GM18517 (cell line): Measurements from ENCODE around the gene MTX1.
"Not testable (repeated sequence)": the region's sequence is repeated elsewhere in the genome, so short reads cannot be mapped to it uniquely, and the experiment has no call there.

Source experiments
- ATAC-seq: cut with Tn5 transposase; IDR thresholded peaks from one replicate; pipeline ENCODE4 v1.9.1; 2021; ENCODE audit warnings: mild to moderate bottlenecking, moderate library complexity; ENCODE audit not compliant: unreplicated experiment

The MTX1 gene

DNA sequence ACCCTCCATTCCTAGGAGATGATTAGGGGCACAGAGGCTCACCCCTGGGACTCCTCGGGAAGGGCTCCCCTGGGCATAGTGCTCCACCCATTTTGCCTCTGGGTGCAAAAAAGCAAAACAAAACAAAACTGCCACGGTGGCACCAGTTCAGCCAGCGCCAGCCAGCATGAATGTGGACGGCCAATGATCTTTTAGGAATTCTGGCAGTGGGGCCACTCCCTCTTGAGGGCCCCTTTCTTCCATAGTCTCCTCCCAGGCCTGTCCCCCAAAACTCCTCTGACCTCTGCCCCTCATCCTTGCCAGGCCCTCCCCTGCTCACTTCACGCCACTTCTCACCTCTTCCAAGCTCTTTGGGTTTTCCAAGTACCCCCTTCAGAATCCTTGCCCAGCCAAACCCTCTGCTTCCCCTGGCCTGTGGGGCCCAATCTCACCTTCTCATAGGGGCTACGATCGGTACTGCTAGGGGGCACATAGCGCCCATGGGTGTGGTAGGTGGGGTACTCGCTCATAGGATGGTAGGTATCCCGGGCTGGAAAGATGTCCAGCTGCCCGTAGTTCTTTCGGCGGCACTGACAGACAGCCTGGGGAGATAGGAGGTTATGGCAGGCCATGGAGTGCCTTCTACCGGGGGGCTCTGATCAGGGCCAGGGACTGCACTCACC is 21.6 kb upstream of the MTX1 start:
- ATAC-seq = no peak

DNA sequence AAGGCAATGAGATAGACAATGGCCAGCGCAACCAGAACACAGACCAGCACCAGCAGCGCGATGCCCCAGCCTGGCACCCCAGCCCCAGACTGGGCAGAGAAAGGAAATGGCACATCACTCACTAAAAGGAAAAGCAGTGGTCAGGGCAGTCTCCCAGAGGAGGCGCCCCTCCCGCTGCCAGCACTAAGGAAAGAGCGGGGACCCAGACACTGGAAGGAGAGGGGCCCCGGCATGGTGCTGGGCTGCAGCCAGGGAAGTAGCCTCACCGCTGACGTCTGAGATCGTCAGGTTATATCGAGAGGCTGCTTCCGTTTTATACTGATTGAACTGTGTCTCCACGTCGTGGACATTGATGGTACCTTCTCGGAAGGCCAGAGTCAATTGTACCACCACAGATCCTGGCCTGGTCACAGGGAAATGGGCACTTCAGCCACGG is 21.0 kb upstream of the MTX1 start:
- ATAC-seq = no peak

DNA sequence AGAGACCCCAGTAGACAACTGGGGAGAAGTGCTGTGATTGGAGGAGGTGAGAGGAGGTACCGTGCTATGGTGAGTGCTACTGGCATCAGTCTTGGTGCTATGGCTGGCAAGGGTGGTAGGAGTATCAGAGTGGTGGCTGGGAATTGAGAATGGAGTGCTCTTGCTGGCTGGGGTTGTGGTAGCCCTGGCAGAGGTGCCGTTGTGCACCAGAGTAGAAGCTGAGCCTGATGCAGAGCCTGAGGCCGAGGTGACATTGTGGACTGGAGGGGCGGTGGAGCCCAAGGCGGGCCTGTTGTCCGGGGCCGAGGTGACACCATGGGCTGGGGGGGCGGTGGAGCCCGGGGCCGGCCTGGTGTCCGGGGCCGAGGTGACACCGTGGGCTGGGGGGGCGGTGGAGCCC is 20.2 kb upstream of the MTX1 start:
- no peak for ATAC-seq

DNA sequence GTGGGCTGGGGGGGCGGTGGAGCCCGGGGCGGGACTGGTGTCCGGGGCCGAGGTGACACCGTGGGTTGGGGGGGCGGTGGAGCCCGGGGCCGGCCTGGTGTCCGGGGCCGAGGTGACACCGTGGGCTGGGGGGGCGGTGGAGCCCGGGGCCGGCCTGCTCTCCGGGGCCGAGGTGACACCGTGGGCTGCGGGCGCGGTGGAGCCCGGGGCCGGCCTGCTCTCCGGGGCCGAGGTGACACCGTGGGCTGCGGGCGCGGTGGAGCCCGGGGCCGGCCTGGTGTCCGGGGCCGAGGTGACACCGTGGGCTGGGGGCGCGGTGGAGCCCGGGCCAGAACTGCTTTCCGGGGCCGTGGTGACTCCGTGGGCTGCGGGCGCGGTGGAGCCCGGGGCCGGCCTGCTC is 18.6 kb upstream of the MTX1 start:
- ATAC-seq = not testable (repeated sequence)

DNA sequence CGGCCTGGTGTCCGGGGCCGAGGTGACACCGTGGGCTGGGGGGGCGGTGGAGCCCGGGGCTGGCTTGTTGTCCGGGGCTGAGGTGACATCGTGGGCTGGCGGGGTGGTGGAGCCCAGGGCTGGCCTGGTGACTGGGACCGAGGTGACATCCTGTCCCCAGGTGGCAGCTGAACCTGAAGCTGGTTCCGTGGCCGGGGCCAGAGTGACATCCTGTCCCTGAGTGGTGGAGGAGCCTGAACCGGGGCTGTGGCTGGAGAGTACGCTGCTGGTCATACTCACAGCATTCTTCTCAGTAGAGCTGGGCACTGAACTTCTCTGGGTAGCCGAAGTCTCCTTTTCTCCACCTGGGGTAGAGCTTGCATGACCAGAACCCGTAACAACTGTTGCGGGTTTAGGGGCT is 16.6 kb upstream of the MTX1 start:
- no peak for ATAC-seq

DNA sequence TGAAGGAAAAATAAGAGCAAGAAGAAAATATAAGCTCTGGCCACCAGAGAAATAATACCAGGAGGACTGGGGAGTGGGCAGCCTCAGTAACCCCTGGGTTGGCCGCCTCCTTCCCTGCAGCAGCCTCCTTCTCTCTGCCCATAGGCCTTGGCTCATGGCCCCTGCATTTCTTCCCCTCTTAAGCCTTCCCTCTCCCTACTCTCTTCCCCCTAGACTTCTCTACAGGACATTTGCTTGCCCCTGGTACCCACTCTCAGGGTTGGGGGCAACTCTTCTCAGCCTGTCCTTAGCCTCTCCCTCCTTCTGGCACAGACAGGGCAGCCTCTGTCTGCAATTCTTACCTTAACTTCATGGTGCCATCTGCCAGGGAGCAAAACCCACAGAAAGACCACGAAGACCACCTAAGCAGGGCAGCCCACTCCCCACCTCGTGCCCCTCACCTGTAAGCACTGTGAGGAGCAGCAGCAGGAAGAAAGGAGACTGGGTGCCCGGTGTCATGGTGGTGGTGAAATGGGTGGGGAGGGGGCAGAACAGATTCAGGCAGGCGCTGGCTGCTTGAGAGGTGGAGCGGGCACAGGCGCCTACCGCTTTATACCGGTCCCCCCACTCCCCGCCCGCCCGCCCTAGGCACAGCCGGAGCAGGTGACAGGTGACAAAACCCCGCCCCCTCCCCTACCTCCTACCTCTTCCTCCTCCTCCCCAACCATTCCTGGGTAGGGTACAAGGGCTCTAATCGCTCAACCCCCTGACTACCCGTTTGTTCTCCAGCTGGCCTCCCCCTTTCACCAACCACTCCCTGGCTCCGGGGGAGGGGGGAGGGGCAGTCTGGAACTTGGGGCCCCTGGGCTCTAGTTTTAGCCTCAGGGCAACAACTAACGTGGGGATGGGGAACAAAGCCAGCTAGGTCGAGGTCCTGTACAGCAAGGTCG is 15.9 kb upstream of the MTX1 start:
- no peak for ATAC-seq

DNA sequence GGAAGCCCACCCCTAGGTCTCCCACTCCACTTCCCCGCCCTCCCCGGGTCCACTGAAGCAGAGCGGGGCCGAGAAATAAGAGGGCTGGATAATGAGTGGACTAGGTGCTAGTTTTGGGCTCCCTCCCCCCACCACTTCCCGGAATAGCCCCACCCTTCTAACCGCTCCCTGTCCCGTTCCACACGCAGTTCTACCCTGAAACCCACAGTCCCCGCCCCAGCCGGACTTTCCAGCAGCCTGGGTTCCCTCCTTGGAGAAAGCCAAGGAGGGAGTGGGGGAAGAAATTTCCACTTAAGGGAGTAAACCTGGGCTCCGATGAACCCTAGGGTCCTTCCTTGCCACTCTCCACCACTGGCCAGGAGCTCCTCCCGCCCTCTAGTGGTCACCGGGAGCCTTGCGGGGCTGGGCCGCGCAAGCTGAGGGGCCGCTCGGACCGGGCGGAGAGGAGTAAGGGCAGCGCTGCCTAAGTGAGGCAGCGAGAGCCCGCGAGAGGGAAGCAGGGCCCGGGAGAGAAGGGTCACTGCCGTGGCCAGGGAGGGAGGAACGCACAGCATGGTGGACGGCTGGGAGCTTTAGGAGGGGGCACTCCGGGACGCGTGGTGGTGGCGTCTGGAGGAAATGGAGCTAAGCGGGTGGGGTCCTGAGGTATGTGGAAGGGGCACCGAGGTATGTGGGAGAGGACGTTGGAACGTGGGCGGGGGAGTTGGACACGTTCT is 15.1 kb upstream of the MTX1 start:
- peak; percentile 66 for ATAC-seq

DNA sequence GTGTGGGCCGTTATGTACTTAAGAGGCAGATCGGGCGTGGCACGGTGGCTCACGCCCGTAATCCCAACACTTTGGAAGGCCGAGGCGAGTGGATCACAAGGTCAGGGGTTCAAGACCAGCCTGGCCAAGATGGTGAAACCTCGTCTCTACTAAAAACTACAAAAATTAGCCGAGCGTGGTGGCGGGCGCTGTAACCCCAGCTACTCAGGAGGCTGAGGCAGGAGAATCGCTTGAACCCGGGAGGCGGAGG is 14.6 kb upstream of the MTX1 start:
- not testable (repeated sequence) for ATAC-seq

DNA sequence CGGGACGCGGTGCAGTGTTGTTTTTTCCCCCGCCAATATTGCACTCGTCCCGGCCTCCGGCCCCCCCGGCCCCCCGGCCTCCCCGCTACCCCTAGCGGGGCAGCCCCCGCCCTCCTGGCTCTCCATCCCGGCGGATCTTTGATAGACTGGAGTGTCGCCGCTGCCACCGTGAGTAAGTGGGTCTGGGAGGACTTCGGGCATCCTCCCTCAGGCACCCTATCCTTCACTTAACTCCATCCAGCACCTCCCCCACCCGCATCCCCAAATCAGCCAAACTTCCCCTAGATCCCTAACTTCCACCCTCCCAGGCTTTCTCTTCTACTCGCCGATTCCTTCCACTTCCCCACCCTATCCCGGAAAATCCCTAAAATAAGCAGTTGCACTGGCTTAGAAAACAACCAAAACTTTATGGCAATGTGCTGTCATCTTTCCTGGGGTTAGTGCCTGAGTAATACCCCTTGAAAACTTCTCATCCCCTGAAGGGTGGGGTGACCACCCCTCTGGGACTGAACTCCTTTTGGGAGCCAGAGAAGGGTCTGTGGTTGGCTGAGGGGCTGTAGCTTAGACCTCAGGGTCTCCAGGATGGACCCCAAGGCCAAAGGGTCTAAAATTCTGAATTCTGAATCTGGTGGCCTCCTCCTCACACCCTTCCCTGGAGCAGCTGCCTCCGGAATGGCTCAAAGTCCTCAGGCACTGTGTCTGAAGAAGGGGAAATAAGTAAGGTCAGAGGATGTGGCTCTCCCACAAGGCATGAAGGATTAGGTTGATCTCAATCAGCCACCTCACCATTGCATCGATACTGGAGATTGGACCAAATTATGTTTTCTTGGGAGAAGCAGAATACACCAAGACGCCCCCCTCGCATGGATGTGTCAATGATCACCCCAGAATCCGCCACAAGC is 13.0 kb upstream of the MTX1 start:
- ATAC-seq = no peak

DNA sequence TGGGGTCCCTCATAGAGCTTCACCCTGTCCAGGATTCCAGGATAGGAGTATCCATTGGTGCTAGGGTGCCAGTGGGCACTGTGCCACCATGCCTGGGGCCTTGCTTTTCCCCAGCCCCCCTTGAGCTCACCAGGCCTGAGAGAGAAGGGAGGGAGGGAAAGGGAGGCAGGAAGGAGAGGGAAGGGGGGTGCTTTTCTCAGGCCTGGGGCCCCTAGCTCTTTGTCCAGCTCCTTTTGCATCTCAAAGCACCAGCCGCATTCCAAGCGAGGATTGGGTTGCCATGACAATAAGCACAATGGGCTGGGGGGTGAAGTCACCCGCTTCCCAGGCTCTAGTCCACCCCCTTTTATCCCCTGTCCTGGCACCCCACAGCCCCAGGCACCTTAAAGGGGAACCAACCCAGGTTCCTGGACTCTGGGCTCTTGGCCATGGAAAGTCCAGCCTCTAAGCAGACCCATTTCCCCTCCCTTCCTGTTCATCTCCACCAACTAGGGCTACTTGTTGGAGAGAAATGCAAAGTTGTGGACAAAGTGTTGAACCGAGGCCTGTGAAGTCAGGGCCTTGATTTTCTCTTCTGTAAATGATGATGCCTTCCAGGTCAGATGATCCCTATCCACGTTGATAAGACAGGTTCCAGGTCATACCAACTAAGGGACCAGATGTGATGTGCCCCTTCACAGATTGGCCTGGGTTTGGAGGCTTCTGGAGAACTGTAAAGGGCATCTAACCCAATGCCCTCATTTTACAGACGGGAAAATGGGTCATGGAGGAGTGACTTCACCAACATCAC is 12.2 kb upstream of the MTX1 start:
- ATAC-seq = no peak

DNA sequence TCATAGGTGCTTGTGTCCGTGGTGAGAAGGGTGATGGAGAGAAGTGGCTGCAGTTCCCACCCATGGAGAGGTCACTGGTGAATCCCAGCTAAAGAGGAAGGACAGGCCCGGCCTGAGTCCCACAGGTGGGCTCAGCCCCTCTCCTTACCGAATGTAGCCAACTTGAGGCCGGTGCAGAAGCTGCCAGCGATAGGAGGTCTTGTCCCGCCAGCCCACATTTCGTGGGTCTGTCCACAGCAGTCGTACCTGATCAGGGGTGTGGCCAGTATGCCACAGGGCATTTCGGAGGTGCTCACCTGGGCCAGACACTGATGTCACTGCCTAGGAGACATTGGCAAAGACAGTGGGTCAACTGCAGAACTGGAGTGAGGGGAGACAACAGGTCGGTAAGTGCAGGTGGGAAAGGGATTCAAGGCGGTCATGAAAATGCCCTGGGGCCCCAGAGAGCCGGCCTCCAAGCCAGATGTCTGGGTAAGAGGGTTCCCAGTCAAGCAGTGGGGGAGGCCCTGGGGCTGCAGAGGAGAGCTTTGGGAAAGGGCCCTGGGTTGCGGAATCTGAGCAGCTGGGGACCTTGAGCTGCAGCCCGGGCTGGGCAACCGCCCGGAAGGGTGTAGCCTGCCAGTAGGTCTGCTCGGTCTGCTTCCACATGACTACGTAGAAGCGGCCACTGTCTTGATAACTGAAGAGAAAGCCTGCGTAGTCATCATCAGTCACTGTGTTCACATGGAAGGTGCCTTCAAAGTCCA is 11.4 kb upstream of the MTX1 start:
- ATAC-seq = no peak

DNA sequence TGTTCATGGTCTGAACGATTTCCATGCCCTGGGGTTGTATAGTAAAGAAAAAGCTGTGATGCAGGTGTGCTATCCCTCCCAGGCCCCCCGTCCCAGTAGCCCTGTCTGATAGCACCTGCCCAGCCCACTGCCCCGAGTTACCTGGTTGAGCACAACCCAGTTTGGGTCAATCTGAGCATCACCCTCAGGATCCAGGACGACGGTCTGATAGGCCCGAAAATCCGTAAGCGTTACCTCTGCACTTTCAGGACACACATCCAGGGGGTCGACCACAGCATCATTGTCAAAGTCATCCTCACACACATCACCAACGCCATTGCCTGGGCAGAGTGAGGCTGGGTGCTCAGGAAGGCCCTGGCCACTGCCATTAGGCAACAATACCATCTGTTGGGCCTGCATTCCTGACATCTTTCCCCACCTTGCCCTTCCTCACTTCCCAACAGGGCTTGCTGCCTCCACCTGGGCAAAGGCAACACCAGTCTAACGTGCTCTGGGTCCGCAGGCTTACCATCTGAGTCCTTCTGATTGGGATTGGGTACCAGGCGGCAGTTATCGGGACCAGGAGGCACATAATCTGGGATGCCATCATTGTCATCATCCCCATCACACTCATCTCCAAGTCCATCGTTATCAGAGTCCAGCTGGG is 10.5 kb upstream of the MTX1 start:
- no peak for ATAC-seq

DNA sequence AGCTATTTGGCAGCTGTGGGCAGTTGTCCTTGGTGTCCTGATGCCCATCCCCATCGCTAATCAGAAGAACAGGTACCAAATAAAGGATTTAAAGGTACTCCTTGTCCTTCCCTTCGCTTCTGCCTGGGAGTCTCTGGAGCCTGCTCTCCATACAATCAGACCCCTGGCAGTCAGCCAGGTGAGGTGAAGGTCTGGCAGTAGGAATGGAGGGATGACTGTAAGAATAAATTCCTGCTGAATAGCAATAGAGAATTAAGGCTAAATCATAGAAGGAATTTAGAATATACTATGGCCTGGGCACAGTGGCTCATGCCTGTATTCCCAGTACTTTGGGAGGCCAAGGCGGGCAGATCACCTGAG is 10.0 kb upstream of the MTX1 start:
- no peak for ATAC-seq

DNA sequence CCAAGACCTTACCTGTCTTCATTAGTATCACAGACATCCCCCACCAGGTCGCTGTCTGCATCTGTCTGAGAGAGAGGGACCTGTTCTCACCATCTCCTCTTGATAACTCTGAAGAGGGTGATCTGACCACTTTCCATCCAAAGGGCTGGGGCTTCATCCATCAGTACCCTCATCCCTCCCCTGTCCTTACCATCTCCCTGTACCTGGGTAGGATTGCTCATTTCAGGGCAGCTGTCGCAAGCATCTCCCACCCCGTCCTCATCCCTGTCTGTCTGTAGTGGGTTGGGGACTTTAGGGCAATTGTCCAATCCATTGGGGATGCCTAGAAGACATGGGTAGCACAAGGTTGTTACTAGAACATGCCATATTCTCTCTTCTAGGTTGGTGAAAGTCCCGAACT is 8.7 kb upstream of the MTX1 start:
- ATAC-seq = no peak

DNA sequence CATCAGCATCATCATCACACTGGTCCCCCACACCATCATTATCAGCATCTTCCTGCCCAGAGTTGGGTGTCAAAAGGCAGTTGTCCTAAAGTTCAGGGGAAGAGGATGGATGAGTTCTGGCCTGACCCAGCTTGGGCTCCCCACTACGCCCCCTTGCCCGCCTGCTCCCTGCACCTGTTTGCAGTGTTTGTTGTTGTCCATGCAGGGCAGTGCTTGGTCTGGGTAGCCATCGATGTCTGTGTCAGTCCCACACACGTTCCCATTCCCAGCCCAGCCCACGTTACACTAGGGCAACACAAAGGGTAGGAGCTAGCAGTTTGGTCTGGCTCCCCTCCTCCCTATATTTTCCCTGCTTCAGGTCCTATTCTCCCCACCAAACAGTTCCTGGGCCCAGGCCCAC is 7.6 kb upstream of the MTX1 start:
- no peak for ATAC-seq

DNA sequence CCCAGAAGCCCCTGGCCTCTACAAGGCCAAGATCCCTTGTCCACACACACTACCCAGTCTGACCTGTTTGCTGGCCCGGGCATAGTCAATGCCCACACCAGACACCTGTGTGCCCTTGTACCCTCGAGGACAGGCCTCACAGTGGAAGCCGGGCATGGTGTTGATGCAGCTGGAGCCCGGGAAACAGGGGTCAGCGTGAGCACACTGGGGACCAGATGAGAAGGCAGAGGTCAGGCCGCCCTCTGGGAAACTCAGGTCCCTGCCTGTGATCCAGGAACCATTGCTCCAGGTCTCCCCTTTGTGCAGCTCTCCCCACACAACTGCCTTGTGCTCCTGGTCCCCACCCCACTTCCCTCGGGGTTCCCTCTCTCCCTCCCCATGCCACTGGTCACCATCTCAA is 6.3 kb upstream of the MTX1 start:
- no peak for ATAC-seq

DNA sequence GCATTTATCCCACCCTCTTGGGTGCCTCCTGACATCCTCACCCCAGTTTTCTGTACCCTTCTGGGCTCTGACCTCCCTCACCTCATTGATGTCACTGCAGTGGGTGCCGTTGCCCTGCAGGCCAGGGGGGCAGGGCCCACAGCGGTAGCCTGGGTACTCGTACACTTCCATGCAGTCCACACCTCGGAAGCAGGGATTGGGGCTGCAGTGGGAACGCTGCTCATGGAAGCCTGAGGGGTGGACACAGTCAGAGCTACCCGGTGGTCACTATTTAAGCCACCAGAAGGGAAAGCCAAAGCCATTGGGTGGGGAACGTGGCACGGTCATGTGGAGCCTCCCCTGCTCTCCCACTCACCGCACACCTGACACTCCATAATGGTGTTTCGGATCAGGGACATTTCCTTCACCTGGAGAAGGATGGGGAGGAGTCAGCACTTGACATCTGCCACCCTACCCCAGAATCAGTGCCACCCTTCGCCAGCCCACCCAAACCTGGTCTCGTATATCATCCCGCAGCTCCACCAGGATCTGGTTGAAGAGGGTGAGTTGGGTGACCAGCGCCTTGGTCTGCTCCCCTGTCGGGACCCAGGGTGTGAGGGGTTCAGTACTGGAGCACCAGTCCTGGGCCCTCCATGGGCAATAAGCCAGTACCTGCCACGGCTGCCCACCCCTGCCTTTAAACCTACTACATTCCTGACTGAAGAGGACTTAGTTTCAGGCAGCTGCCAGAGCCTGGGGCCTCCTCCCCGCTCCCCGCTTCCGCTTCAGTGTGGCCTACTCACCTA is 5.6 kb upstream of the MTX1 start:
- ATAC-seq = no peak

DNA sequence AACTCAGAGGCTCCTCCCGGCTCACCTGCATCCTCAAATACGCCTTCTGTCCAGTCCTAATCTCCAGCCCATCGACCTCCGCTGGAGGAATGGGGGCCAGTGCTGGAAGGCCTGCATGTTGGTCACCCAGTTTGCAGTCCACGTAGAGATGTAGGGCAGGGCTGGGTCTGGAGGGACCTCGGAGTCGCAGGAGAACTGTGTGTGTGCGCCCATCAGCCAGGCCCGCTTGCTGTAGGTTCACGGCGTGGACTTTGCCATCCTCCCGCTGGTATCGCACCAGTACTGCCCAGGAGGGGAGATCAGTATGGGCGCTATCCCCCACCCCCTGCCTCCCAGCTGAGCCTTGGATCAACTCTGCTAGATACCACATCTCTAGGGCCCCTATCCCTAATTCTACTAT is 3.5 kb upstream of the MTX1 start:
- ATAC-seq = no peak
